SKM-1 treated with dmso at 0.1 percent for 144 hours (cell line): ENCODE results near the gene ETS2.

Experiments
- DNase-seq: peaks from one replicate; lab custom pipeline; 2025; ENCODE audit not compliant: unreplicated experiment; lab: John Stamatoyannopoulos, UW

ETS2 gene

GRCh38 chr21:38805328-38806152 lies at the start of gene ETS2:
Gene ETS2, plus strand, starts transcription at chr21:38805929. Its CDS starts 4,106 bp downstream, at chr21:38810035.
- DNase-seq: peak; percentile 96

GRCh38 chr21:38756746-38757145 lies 49.0 kb upstream of the ETS2 start:
- no peak for DNase-seq

DNA sequence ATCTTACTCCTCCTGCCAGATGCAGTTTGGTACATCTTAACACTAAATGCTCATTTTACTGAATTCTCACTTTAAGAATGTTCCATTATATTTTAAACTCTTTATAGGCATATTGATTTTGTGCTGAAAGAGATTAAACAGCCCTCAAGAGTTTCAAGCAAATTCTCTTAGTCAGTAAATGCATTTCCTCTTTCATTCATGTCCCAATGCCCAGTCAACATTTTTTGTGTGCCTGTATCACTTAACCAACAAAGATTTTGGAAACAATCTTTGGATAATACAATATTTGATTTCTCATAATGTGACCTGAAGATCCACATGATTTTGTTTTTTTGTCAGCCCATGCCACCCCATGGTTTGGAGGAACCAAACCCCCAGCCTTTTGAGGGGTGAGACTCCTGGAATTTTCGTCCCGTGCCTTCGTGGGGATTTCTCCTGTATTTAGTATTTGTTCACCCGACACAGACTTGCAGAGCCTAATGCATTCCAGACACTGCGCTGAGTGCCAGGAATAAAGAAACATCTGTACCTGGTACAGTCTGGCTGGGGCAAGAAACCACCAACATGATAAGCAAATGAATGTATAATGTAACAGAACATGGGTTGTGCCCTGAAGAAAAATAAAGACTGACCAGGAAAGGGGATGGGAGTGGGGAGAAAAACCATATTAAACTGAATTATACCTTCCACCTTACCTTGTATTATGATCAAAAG lies 47.1 kb upstream of the ETS2 start:
- DNase-seq: no peak

- DNase-seq: no peak
Measured at GRCh38 chr21:38759413-38759812, 46.3 kb upstream of the ETS2 start.

DNA sequence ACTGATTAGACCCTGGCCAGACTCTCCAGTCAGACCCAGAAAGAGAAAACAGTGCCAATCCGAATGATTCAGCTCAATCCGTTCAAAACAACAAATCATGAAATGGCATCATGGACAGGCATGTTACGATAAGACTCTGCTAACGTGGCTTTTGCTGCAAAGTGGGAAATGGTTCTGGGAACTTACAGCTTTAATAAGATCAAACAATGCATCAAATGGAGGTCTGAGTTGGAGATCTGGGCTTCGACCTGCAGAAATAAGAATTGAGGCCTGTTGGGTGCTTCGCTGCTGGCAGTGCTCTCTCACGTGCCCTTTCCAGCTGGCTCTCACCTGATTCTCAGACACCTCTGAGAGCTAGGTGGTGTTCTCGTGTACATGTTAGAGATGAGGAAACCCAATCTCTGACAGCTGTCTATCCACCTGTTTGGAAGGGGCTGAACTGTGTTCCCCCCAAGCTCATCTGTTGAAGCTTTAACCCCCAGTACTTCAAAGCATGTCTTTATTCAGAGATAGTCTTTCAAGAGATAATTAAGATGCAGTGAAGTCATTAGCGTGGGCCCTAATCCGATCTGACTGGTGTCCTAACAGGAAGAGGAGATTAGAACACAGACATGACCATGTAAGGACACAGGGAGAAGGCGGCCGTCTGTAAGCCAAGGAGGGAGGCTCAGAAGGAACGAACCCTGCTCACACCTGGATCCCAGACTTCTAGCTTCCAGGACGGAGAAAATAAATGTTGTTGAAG lies 45.5 kb upstream of the ETS2 start:
- no peak for DNase-seq

- DNase-seq: no peak
Measured at GRCh38 chr21:38760762-38761155, 45.0 kb upstream of the ETS2 start.

DNA sequence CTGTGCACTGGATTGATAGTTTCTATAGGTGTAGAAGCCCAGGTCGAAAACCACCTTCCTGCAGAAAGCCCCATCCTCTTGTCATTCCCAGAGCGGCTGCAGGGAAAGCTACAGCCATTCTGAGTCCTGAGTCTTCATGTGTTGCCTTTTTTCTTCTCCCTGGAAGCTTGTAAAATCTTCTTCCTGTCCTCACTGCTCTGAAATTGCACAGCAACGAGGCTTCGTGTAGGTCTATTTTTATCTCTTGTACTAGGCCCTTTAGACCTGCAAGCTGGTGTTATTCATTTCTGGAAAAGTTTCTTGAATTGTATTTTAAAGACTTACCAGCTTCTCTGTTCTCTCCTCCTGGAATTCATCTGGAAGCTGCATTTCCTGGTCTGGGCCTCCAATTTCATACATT lies 44.2 kb upstream of the ETS2 start:
- DNase-seq: no peak

DNA sequence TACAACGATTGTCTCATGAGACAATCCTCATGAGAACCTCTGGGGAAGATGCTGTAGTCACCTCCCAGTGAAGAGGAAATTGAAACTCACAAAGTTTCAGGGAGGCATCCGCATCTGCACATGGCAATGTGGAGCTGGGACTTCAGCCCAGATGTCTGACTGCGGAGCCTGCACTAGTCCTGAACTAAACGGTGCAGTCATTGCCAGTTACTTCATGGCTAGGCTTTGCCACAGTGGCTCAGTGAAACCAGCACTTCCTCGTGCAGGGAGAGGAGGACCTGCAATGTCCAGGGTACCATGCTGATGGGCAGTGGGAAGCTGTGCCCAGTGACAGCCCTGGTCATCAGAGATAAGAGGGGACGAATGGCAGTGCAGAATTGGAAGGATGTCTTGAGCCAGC lies 40.7 kb upstream of the ETS2 start:
- no peak for DNase-seq

- DNase-seq: no peak
Measured at GRCh38 chr21:38766987-38767722, 38.6 kb upstream of the ETS2 start.

GRCh38 chr21:38768471-38769063 lies 37.2 kb upstream of the ETS2 start:
- DNase-seq: no peak

GRCh38 chr21:38769191-38769780 lies 36.4 kb upstream of the ETS2 start:
- no peak for DNase-seq

GRCh38 chr21:38770660-38771059 lies 35.1 kb upstream of the ETS2 start:
- DNase-seq: no peak

- DNase-seq: no peak
Measured at GRCh38 chr21:38771536-38771935, 34.2 kb upstream of the ETS2 start.

DNA sequence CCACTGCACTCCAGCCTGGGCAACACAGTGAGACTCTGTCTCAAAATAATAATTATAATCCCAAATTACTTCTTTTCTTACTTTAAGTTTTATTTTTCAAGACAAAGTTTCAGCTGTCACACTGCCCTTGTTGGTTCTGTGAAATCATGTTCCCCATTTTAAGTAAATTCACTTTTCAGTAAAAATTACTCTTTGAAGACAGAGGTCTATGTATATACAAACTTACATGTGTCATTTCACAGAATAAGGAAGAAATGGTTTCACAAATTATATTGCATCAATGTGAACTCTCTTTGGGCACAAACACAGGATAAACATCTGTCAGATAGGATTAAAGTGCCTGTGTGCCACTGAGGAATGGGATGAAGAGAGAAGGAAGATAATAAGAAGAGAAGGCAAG lies 33.1 kb upstream of the ETS2 start:
- no peak for DNase-seq

DNA sequence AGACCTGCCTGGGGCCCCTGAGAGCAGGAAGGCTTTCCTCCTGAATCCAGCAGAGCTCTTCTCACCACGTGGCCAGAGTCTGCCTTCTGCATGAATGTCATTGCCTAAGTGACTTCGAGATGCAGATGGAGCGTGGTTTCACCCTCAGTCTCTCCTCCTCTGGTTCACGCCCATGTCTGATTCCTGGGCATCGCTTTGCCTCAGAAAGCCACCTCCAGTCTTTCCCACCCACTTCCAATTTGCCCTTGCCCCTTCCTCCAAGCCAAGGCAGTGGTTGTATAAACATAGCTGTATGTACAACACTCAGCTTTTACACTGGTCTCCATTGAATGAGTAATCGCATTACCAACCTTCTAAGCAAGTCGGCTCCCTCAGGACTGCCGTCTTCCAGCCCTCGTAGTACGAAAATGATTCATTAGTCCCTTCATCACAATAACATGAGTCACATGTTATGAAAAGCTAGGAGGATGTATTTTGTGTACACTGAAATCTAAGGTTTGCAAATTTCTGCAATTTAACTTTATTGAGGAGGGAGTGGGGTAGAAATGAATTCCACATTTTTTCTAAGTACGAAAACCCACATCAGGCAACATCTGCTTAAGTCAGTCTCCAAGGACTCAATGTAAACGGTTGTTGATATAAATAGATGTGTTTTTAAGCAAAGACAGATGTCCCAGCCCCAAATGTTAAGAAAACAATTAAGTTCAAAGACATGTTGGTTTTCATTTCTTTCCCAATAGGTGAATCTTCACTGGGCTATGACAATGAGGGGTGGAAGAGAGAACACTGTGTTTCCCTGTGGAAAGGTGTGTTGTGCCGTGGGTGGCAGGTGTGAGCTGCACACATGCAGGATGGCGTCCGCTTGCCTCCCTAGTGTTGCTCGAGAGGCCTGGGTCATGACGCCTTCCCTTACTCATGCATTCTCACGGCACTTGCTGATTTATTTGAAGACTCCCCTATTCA lies 32.3 kb upstream of the ETS2 start:
- no peak for DNase-seq

DNA sequence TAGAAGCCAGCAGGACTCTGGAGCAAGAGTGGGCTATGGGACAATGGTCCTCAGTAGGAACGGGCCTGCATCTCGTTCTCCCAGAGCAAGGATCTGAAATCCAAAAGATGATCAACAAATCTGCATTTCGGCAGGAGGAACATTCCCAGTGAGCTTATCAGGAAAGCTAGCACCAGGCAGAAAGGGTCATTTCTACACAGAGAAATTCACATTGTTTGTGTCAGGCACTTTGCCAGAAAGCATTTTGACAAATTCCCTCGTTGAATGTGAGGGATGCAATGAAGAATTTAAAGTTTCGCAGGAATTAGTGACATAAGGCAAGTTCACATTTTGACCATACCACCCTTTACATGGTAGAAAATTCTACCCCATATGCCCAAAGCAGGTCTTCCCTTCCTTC lies 31.6 kb upstream of the ETS2 start:
- DNase-seq: no peak

DNA sequence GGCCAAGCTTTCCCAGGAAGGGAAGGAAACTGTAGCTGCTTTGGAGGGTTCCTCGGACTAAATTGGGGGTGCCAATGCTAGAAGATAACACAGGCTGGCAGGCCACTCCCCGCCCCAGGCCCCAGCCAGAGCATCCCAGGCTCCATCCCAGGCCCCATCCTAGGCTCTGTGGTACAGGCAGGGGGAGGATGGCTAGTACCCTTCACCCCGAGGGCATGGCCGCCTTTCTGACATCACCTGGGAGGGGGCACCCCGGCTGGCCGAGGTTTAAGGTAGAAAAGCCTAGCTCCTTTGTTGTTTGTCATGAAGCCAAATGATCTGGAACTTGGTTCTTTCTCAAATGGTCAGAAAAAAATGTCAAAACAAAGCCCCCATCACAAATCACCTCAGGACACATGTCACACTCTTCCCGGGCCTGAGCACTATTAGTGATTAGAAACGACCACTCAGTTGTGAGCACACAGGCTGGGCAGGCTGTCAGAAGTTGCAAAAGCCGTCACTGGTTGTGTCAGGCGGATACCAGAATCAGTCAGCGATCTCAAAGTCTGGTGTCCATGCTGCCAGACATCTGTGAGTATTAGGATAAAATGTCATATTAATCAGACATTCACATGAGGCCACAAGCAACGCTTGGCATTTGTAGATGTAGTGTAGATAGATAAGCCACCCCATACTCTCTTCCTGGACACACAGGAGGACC lies 31.0 kb upstream of the ETS2 start:
- DNase-seq: no peak

GRCh38 chr21:38775733-38776132 lies 30.0 kb upstream of the ETS2 start:
- DNase-seq: no peak

- DNase-seq: no peak
Measured at GRCh38 chr21:38777015-38777414, 28.7 kb upstream of the ETS2 start.
